Glutamatergic neuron (in vitro differentiated cells): ENCODE measurements around the gene DYNAP. TPM values are rescaled to one million over a fixed set of nuclear protein-coding genes. Genes with fewer than 3 reads are reported as not detected.

Source experiments
- DNase-seq: peaks from one replicate; pipeline ENCODE4 v3.0.0; 2022
- H3K27ac Mint-ChIP-seq: one replicate; pipeline ENCODE4 v1.8.0; 2020; ENCODE audit warnings: mild to moderate bottlenecking, mixed read lengths, inconsistent platforms; ENCODE audit not compliant: unreplicated experiment
- H3K27me3 Mint-ChIP-seq: one replicate; pipeline ENCODE4 v1.8.0; 2020; ENCODE audit warnings: mild to moderate bottlenecking, moderate library complexity, mixed read lengths, inconsistent platforms; ENCODE audit not compliant: unreplicated experiment
- H3K36me3 Mint-ChIP-seq: one replicate; pipeline ENCODE4 v1.8.0; 2020; ENCODE audit warnings: mild to moderate bottlenecking, mixed read lengths, inconsistent platforms; ENCODE audit not compliant: unreplicated experiment
- H3K4me1 Mint-ChIP-seq: one replicate; pipeline ENCODE4 v1.8.0; 2020; ENCODE audit warnings: mild to moderate bottlenecking, low read depth, mixed read lengths, inconsistent platforms; ENCODE audit not compliant: unreplicated experiment
- H3K4me3 Mint-ChIP-seq: one replicate; pipeline ENCODE4 v1.8.0; 2020; ENCODE audit warnings: mild to moderate bottlenecking, mixed read lengths, inconsistent platforms; ENCODE audit not compliant: unreplicated experiment
- H3K9me3 Mint-ChIP-seq: one replicate; pipeline ENCODE4 v1.8.0; 2020; ENCODE audit warnings: mild to moderate bottlenecking, moderate library complexity, mixed read lengths, inconsistent platforms; ENCODE audit not compliant: unreplicated experiment
- CTCF ChIP-seq: fragments of 200-600 bp; sonication (generic); IDR thresholded peaks from one replicate; pipeline ENCODE4 v1.5.0; 2021; ENCODE audit not compliant: partially characterized antibody, unreplicated experiment
- total RNA-seq: library from RNA; stranded (reverse); fragmentation: NEBNext Ultra II Directional; extraction: Animal tissue kit (Norgen Biotek cat#: 25700); gene quantifications from one replicate; pipeline ENCODE4 v1.2.1, GENCODE V29; 2021; ENCODE audit not compliant: unreplicated experiment

DYNAP gene
- total RNA-seq, 1 donor from 2014 or later: not detected

GRCh38 chr18:54585743-54586142 is 5.3 kb upstream of the DYNAP start:
- H3K4me3 Mint-ChIP-seq: no peak overlapping the region
- no peaks in the 10 kb centered on the region for H3K27me3 Mint-ChIP-seq
- no peak overlapping the region for H3K27ac Mint-ChIP-seq
- no peaks in the 10 kb centered on the region for H3K36me3 Mint-ChIP-seq
- H3K9me3 Mint-ChIP-seq: no peaks in the 10 kb centered on the region
- no peak for DNase-seq
- no peaks in the 10 kb centered on the region for H3K4me1 Mint-ChIP-seq
- TF ChIP-seq CTCF: no peak

GRCh38 chr18:54604211-54604610 is 13.2 kb downstream of the DYNAP start:
- no peaks in the 10 kb centered on the region for H3K9me3 Mint-ChIP-seq
- no peak overlapping the region for H3K4me3 Mint-ChIP-seq
- H3K36me3 Mint-ChIP-seq: no peaks in the 10 kb centered on the region
- no peaks in the 10 kb centered on the region for H3K27me3 Mint-ChIP-seq
- DNase-seq: no peak
- no peaks in the 10 kb centered on the region for H3K4me1 Mint-ChIP-seq
- H3K27ac Mint-ChIP-seq: no peak overlapping the region
- no peak for TF ChIP-seq CTCF

GRCh38 chr18:54606835-54607212 is 15.8 kb downstream of the DYNAP start:
- Mint-ChIP-seq H3K4me3 (no peak overlapping the region), H3K9me3 (no peaks in the 10 kb centered on the region), H3K27ac (no peak overlapping the region), H3K36me3 (no peaks in the 10 kb centered on the region), H3K27me3 (no peaks in the 10 kb centered on the region), H3K4me1 (no peaks in the 10 kb centered on the region)
- no peak for TF ChIP-seq CTCF
- no peak for DNase-seq

- Mint-ChIP-seq H3K4me3 (no peak overlapping the region), H3K4me1 (no peaks in the 10 kb centered on the region), H3K27me3 (no peaks in the 10 kb centered on the region), H3K9me3 (no peaks in the 10 kb centered on the region), H3K27ac (no peak overlapping the region), H3K36me3 (no peaks in the 10 kb centered on the region)
- DNase-seq: no peak
- TF ChIP-seq CTCF: no peak
These were observed 16.4 kb downstream of the DYNAP start for GRCh38 chr18:54607213-54608027.

- Mint-ChIP-seq H3K36me3 (no peaks in the 10 kb centered on the region), H3K4me3 (no peak overlapping the region), H3K27me3 (no peaks in the 10 kb centered on the region), H3K4me1 (no peaks in the 10 kb centered on the region), H3K27ac (no peak overlapping the region), H3K9me3 (no peaks in the 10 kb centered on the region)
- TF ChIP-seq CTCF: no peak
- no peak for DNase-seq
These were observed 17.1 kb downstream of the DYNAP start for GRCh38 chr18:54608028-54608642.
